ENCODE measurements around the gene FTL.

Gene FTL

GRCh38 chr19:48992581-48993174 lies 27.6 kb downstream of the FTL start:
- no peak for DNase-seq

- DNase-seq = peak; percentile 99
Observed at GRCh38 chr19:48993175-48994034, 28.3 kb downstream of the FTL start, which contains the start of the genes GYS1 and RUVBL2. Gene GYS1, minus strand, starts transcription at chr19:48993309. Its CDS starts 197 bp downstream, at chr19:48993112. Gene RUVBL2, plus strand, starts transcription at chr19:48993887. Its CDS starts 25 bp downstream, at chr19:48993912.

- no peak for DNase-seq
Observed at GRCh38 chr19:48994035-48994386, 28.9 kb downstream of the FTL start.

GRCh38 chr19:48997972-48998371 lies 32.9 kb downstream of the FTL start:
- no peak for DNase-seq

GRCh38 chr19:48999481-49000325 lies 34.6 kb downstream of the FTL start:
- no peak for DNase-seq

GRCh38 chr19:49004133-49004532 lies 39.0 kb downstream of the FTL start:
- DNase-seq = no peak

GRCh38 chr19:49004964-49005614 lies 40.0 kb downstream of the FTL start:
- DNase-seq = no peak

GRCh38 chr19:49006905-49007304 lies 41.8 kb downstream of the FTL start:
- DNase-seq = no peak

GRCh38 chr19:49009828-49010227 lies 44.7 kb downstream of the FTL start:
- DNase-seq = no peak

GRCh38 chr19:49010453-49010852 lies 45.3 kb downstream of the FTL start:
- no peak for DNase-seq

- no peak for DNase-seq
Observed at GRCh38 chr19:49011194-49011593, 46.1 kb downstream of the FTL start.

- no peak for DNase-seq
Observed at GRCh38 chr19:49014123-49014869, 49.2 kb downstream of the FTL start.

GRCh38 chr19:49014870-49015255 lies 49.8 kb downstream of the FTL start:
- DNase-seq = no peak

GRCh38 chr19:49016067-49016839 lies 51.1 kb downstream of the FTL start:
- no peak for DNase-seq

All from NCI-H1048 (cell line).